ENCODE results near the gene RIPOR1. TPM values are rescaled to one million over a fixed set of nuclear protein-coding genes. Genes with fewer than 3 reads are reported as not detected.

The RIPOR1 gene
- total and polyA plus RNA-seq, 2 experiments from 2014 or later = 7.6 to 22.4 TPM

DNA sequence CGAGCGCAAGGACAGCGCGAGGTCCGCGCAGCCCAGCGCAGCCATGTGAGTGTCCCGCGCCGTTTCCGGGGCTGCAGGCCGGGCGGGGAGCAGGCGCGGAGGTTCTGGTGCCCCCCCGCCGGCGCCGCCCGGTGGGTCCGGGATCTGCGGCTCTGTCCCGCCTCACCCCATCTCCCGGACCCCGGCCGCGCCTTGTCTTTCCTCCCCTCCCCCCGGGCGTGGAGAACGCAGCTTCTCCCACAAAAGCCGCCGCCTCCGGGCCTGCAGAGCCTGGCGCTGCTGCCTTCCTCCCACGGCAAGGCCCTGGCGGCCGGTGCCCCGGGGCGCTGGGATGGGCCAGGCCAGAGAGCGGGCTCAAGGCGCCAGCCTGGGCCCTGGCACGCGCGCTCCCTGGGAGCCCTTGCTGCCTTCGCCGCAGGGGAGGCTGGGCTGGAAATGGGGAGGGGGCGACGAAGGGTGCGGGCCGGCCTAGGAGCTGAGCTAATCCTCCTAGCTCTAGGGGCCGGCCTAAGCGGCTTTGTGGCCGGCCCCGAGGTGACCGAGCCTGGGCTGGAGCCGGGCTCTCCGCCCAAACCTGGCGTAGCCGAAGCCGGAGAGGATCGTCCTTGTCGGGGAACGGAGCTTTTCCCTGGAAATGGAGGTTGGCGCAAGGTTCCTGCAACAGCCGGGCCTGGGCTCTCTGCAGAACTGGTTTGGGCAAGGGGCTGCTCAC is 397 bp downstream of the RIPOR1 start:
- H3K4me1 ChIP-seq (ENCODE audit: insufficient read depth) = peaks cover 10% of the 10 kb centered on the region; the same call in 1 of the 2 replicates
- H4K20me1 ChIP-seq (replicated peaks; ENCODE audit: insufficient read depth) = peaks cover 7% of the 10 kb centered on the region; the same call in 1 of the 2 replicates
- Mint-ChIP-seq H3K9me3 (no peaks in the 10 kb centered on the region; the same call in 2 of the 3 replicates), H3K4me1 (peaks cover 4% of the 10 kb centered on the region), H3K36me3 (ENCODE audit: low read depth) (no peaks in the 10 kb centered on the region), H3K27me3 (ENCODE audit: insufficient read depth, low read depth, poor library complexity) (peaks cover 95% of the 10 kb centered on the region), H3K4me3 (peak overlapping the region; percentile 72; the same call in 2 of the 3 replicates), H3K27ac (no peak overlapping the region)
- no peaks in the 10 kb centered on the region for H3K36me3 ChIP-seq (ENCODE audit: insufficient read depth)
- peak overlapping the region; percentile 94 for H3K4me2 ChIP-seq
- TF ChIP-seq EZH2 (IDR thresholded peaks at IDR 0.05; ENCODE audit: low read depth, unreplicated experiment) = peak; percentile 40
- no peak; the same call in 1 of the 2 replicates for TF ChIP-seq POLR2AphosphoS5 (IDR thresholded peaks at IDR 0.05; ENCODE audit: low read depth)
- peak; percentile 63 for DNase-seq (ENCODE audit: low spot score)
- H3K79me2 ChIP-seq (replicated peaks; ENCODE audit: insufficient read depth) = no peaks in the 10 kb centered on the region
- no peak overlapping the region for H3K27ac ChIP-seq (ENCODE audit: low read depth)
- ATAC-seq = peak; percentile 44
- peak overlapping the region; percentile 94 for H2AFZ ChIP-seq
- no peaks in the 10 kb centered on the region for H3K9me2 ChIP-seq (ENCODE audit: insufficient read depth)
- peak overlapping the region; percentile 77 for H3K4me3 ChIP-seq
- peaks cover 99% of the 10 kb centered on the region for H3K27me3 ChIP-seq (ENCODE audit: insufficient read depth)
- 0 out of 2 replicates have a peak, but pooled peaks cover 10% of the 10 kb centered on the region for H3F3A ChIP-seq (replicated peaks; ENCODE audit: low read depth)

DNA sequence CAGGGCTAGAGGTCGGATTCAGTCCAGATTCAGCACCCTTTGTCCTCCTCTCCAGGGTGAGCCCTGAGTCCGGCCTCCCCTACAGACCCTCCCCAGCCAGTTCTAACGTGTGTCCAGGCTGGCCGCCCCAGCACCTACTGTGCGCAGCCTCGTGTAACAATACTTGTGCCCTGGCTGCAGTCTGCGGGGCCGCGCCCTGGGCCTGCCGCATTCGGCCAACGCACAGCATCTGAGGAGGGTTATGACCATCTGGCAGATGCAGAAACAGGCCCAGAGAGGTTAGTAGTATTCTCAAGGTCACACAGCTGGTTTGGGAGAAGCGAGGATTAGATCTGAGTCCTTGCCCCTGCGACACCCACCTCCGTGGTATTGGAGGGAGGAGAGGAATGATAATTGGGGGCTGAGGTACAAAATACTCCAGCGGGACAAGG is 968 bp downstream of the RIPOR1 start:
- Histone ChIP-seq H3K4me1 (ENCODE audit: insufficient read depth) (peaks cover 10% of the 10 kb centered on the region; the same call in 1 of the 2 replicates), H3K4me2 (peak overlapping the region; percentile 94), H3K4me3 (peak overlapping the region; percentile 77), H2AFZ (peak overlapping the region; percentile 94), H4K20me1 (replicated peaks; ENCODE audit: insufficient read depth) (peaks cover 7% of the 10 kb centered on the region; the same call in 1 of the 2 replicates), H3K9me2 (ENCODE audit: insufficient read depth) (no peaks in the 10 kb centered on the region), H3K27me3 (ENCODE audit: insufficient read depth) (peaks cover 99% of the 10 kb centered on the region), H3K79me2 (replicated peaks; ENCODE audit: insufficient read depth) (no peaks in the 10 kb centered on the region), H3K36me3 (ENCODE audit: insufficient read depth) (no peaks in the 10 kb centered on the region), H3F3A (replicated peaks; ENCODE audit: low read depth) (0 out of 2 replicates have a peak, but pooled peaks cover 10% of the 10 kb centered on the region), H3K27ac (ENCODE audit: low read depth) (no peak overlapping the region)
- ATAC-seq (peak; percentile 20), DNase-seq (ENCODE audit: low spot score) (peak; percentile 44)
- Mint-ChIP-seq H3K9me3 (no peaks in the 10 kb centered on the region; the same call in 2 of the 3 replicates), H3K27me3 (ENCODE audit: insufficient read depth, low read depth, poor library complexity) (peaks cover 95% of the 10 kb centered on the region), H3K4me3 (peak overlapping the region; percentile 72), H3K4me1 (peaks cover 4% of the 10 kb centered on the region), H3K36me3 (ENCODE audit: low read depth) (no peaks in the 10 kb centered on the region), H3K27ac (no peak overlapping the region)
- TF ChIP-seq EZH2 (IDR thresholded peaks at IDR 0.05; ENCODE audit: low read depth, unreplicated experiment) = peak; percentile 92
- no peak for TF ChIP-seq POLR2AphosphoS5 (IDR thresholded peaks at IDR 0.05; ENCODE audit: low read depth)

DNA sequence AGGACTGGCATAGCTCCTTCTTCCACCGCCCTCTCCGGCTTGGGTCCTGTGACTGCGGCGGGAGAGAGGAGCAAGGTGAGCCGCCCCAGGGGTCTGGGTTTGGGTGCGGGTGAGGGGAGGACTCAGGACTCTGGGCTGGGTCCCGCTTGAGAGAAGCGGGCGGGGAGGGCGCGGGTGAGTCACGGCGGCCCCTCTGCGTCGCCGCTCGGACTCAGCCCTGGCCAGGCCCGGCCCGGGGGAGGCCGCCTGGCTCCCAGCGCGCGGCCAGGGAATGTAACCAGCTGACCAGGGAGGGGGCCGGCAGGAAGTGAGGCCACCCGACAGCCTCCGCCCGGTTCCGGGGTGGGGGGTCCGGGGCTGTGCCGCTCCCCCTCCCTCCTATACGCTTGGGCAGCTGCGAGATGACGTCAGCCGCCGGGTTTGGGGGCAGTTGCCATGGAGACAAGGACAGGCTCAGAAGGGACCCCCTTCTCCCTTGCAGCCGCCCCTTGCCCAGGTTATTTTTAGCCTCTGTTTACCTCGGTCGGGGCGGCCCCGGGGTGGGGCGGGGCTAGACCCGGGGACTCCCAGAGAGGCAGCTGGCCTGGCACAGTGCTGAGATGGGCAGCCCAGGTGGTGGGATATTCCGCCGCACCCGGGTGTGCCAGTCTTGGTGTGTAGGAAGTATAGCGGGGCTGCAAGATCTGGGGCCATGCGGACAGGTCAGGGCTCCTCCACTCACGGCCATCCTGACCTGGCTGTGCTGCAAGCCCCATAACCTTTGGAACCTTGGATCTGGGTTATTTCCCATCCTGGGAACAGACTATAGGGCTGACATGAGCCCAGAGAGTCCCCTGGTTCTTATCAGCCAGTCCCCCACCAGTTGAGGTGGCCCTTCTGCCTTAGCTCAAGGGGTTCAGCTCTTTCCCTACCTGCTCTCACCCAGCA is 1.6 kb downstream of the RIPOR1 start:
- peaks cover 99% of the 10 kb centered on the region for H3K27me3 ChIP-seq (ENCODE audit: insufficient read depth)
- Mint-ChIP-seq H3K9me3 (no peaks in the 10 kb centered on the region; the same call in 2 of the 3 replicates), H3K4me3 (peak overlapping the region; percentile 72), H3K36me3 (ENCODE audit: low read depth) (no peaks in the 10 kb centered on the region), H3K27ac (no peak overlapping the region), H3K27me3 (ENCODE audit: insufficient read depth, low read depth, poor library complexity) (peaks cover 95% of the 10 kb centered on the region), H3K4me1 (peaks cover 4% of the 10 kb centered on the region)
- peak overlapping the region; percentile 77 for H3K4me3 ChIP-seq
- peaks cover 7% of the 10 kb centered on the region; the same call in 1 of the 2 replicates for H4K20me1 ChIP-seq (replicated peaks; ENCODE audit: insufficient read depth)
- peak overlapping the region; percentile 94 for H2AFZ ChIP-seq
- H3F3A ChIP-seq (replicated peaks; ENCODE audit: low read depth) = 0 out of 2 replicates have a peak, but pooled peaks cover 10% of the 10 kb centered on the region
- no peaks in the 10 kb centered on the region for H3K9me2 ChIP-seq (ENCODE audit: insufficient read depth)
- peak; percentile 17 for ATAC-seq
- TF ChIP-seq EZH2phosphoT487 (IDR thresholded peaks at IDR 0.05; ENCODE audit: unreplicated experiment) (no peak), EZH2 (IDR thresholded peaks at IDR 0.05; ENCODE audit: low read depth, unreplicated experiment) (peak; percentile 19), POLR2AphosphoS5 (IDR thresholded peaks at IDR 0.05; ENCODE audit: low read depth) (no peak), CREB1 (CRISPR knock-in tag; IDR thresholded peaks at IDR 0.05; ENCODE audit: low read depth) (peak; percentile 77)
- H3K4me1 ChIP-seq (ENCODE audit: insufficient read depth) = peaks cover 8% of the 10 kb centered on the region; the same call in 1 of the 2 replicates
- H3K4me2 ChIP-seq = peak overlapping the region; percentile 94
- H3K36me3 ChIP-seq (ENCODE audit: insufficient read depth) = no peaks in the 10 kb centered on the region
- H3K79me2 ChIP-seq (replicated peaks; ENCODE audit: insufficient read depth) = no peaks in the 10 kb centered on the region
- no peak overlapping the region for H3K27ac ChIP-seq (ENCODE audit: low read depth)
- peak; percentile 54 for DNase-seq (ENCODE audit: low spot score)

All from GM23338 (cell line).